ENCODE measurements around the gene DCLK1. TPM values are rescaled to one million over a fixed set of nuclear protein-coding genes. Genes with fewer than 3 reads are reported as not detected.

The DCLK1 gene
- total RNA-seq, 1 experiment from 2014 or later, result 0.10 TPM

DNA sequence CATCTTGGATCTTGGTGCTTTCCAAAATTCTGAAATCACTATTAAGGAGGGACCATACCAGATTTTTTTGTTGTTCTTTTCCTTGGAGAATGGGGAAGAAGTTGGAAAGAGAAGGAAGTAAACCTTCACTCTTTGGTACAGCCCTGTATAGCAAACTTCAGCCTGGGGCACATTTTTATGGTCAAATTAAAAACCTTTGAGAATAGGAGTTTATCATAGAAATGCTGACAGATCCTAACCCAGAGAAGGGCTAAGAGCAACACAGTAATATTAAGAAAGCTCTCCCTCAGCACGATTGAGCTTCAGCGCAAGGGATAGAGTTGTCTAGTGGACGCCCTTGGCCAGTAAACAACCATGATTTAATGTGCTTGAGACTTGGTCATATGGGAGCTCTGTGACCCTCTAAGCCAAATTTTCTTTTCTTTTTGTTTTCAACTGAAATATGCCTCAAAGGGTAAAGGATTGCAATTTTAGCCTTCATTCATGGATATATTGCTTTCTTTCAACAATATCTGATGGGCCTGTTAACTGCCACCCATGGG lies 360.4 kb downstream of the DCLK1 start (continued):
- TF ChIP-seq, protein P1, sequence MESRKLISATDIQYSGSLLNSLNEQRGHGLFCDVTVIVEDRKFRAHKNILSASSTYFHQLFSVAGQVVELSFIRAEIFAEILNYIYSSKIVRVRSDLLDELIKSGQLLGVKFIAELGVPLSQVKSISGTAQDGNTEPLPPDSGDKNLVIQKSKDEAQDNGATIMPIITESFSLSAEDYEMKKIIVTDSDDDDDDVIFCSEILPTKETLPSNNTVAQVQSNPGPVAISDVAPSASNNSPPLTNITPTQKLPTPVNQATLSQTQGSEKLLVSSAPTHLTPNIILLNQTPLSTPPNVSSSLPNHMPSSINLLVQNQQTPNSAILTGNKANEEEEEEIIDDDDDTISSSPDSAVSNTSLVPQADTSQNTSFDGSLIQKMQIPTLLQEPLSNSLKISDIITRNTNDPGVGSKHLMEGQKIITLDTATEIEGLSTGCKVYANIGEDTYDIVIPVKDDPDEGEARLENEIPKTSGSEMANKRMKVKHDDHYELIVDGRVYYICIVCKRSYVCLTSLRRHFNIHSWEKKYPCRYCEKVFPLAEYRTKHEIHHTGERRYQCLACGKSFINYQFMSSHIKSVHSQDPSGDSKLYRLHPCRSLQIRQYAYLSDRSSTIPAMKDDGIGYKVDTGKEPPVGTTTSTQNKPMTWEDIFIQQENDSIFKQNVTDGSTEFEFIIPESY (IDR thresholded peaks at IDR 0.05; ENCODE audit: extremely low read depth, insufficient replicate concordance, low read length), result no peak
- TF ChIP-seq EZH2phosphoT487 (IDR thresholded peaks at IDR 0.05; ENCODE audit: borderline replicate concordance), result no peak
- no peak for TF ChIP-seq ZFX (IDR thresholded peaks at IDR 0.05)
- no peak for TF ChIP-seq RAD21 (IDR thresholded peaks at IDR 0.05; ENCODE audit: low read depth)
- no peak for TF ChIP-seq FOSL1 (IDR thresholded peaks at IDR 0.05; ENCODE audit: low read depth)
- no peak for TF ChIP-seq JUND (IDR thresholded peaks at IDR 0.05)
- TF ChIP-seq SRF (IDR thresholded peaks at IDR 0.05; ENCODE audit: low read depth), result no peak
- TF ChIP-seq SP1 (IDR thresholded peaks at IDR 0.05; ENCODE audit: low read depth), result no peak
- TF ChIP-seq, protein P2, sequence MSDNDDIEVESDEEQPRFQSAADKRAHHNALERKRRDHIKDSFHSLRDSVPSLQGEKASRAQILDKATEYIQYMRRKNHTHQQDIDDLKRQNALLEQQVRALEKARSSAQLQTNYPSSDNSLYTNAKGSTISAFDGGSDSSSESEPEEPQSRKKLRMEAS (IDR thresholded peaks at IDR 0.05), result no peak

DNA sequence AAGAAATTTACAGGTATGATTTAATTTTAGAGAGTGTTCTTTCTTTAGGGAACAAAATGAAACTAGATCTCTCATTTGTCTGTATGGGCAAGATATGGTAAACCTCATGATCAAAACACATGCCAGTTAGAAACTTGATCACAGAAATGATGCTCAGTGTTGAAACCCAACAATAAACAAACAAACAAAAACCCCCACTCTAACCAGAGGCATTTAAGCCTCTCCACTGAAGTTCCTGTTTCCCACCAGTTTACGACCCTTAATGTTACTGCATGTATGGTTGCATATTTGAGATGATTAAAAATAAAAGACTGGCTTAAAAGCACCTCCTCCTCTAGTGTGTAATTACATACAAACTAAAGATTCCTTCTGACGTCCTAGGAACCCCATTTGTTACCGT lies 361.4 kb downstream of the DCLK1 start:
- CTCF ChIA-PET, result no interaction called here
- Histone ChIP-seq H3K9ac (ENCODE audit: low read length) (no peak overlapping the region), H3K27me3 (ENCODE audit: insufficient read depth, low read length) (peaks cover 38% of the 10 kb centered on the region), H3K4me1 (ENCODE audit: control insufficient read depth in 1 of 2, insufficient read depth in 2 of 2, low read length in 2 of 2) (no peaks in the 10 kb centered on the region), H4K20me1 (ENCODE audit: insufficient read depth) (no peaks in the 10 kb centered on the region), H3K36me3 (ENCODE audit: control insufficient read depth in 1 of 2, insufficient read depth in 2 of 2, low read length in 2 of 2) (no peaks in the 10 kb centered on the region), H3K4me3 (replicated peaks in 1 of 2; ENCODE audit: low read depth in 1 of 2, low read length in 2 of 2) (no peak overlapping the region), H3K27ac (ENCODE audit: low read depth, low read length) (no peak overlapping the region), H3K4me2 (ENCODE audit: low read length) (no peak overlapping the region), H3K9me3 (ENCODE audit: control insufficient read depth in 1 of 2, insufficient read depth in 1 of 2, low read depth in 1 of 2, low read length in 2 of 2) (no peaks in the 10 kb centered on the region), H3K79me2 (ENCODE audit: insufficient read depth, low read length) (no peaks in the 10 kb centered on the region), H3K9me2 (ENCODE audit: insufficient read depth) (no peaks in the 10 kb centered on the region), H2AFZ (ENCODE audit: low read depth, low read length, poor library complexity, severe bottlenecking) (no peak overlapping the region)
- intact Hi-C loops (cut with micrococcal nuclease), result loop anchor here (5.0 kb wide), 1 partner anchor 48 kb away; no protein-coding TSS in a partner anchor
- TF ChIP-seq, protein P3, sequence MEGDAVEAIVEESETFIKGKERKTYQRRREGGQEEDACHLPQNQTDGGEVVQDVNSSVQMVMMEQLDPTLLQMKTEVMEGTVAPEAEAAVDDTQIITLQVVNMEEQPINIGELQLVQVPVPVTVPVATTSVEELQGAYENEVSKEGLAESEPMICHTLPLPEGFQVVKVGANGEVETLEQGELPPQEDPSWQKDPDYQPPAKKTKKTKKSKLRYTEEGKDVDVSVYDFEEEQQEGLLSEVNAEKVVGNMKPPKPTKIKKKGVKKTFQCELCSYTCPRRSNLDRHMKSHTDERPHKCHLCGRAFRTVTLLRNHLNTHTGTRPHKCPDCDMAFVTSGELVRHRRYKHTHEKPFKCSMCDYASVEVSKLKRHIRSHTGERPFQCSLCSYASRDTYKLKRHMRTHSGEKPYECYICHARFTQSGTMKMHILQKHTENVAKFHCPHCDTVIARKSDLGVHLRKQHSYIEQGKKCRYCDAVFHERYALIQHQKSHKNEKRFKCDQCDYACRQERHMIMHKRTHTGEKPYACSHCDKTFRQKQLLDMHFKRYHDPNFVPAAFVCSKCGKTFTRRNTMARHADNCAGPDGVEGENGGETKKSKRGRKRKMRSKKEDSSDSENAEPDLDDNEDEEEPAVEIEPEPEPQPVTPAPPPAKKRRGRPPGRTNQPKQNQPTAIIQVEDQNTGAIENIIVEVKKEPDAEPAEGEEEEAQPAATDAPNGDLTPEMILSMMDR (IDR thresholded peaks at IDR 0.05 in 2 of 3, conservative IDR thresholded peaks at IDR 0.05 in 1 of 3; ENCODE audit: borderline replicate concordance in 1 of 3, insufficient read depth in 1 of 3, low read depth in 2 of 3, low read length in 2 of 3), result no peak
- TF ChIP-seq, protein P4, sequence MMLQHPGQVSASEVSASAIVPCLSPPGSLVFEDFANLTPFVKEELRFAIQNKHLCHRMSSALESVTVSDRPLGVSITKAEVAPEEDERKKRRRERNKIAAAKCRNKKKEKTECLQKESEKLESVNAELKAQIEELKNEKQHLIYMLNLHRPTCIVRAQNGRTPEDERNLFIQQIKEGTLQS (IDR thresholded peaks at IDR 0.05), result no peak
- TF ChIP-seq ZFX (IDR thresholded peaks at IDR 0.05) (no peak), CEBPB (IDR thresholded peaks at IDR 0.05; ENCODE audit: low read depth) (no peak), POLR2A (IDR thresholded peaks at IDR 0.05; ENCODE audit: borderline replicate concordance, extremely low read depth, insufficient read depth, insufficient read length) (no peak), FOSL1 (IDR thresholded peaks at IDR 0.05; ENCODE audit: low read depth) (no peak), JUND (IDR thresholded peaks at IDR 0.05) (no peak)
- TF ChIP-seq, protein P2 (IDR thresholded peaks at IDR 0.05), result no peak
- no peak for ATAC-seq
- BruUV-seq (replicated peaks), result no TSS peak
- POLR2A ChIA-PET, result no interaction called here
- DNase-seq (ENCODE audit: low read depth, low spot score), result no peak
- RAD21 ChIA-PET (ENCODE audit: low non-redundant PET in 1 of 2, low total read pairs in 2 of 2, uncharacterized antibody in 2 of 2, unreplicated experiment in 2 of 2), result no interaction called here
